Fibroblast of lung (primary cell): ENCODE results near the gene U2AF2.

ENCODE experiments used
- CTCF ChIP-seq, 2 donors: IDR thresholded peaks in 1 of 2; conservative IDR thresholded peaks in 1 of 2; 1 replicate in 1 of 2; 2 replicates in 1 of 2; pipeline ENCODE4 v1.5.1; 2011 to 2012; ENCODE audit warnings: low read length in 2 of 2, control low read depth in 1 of 2, inconsistent platforms in 1 of 2, low read depth in 1 of 2, mild to moderate bottlenecking in 1 of 2
- EZH2 ChIP-seq: IDR thresholded peaks from 2 replicates; pipeline ENCODE4 v1.5.1; 2012; ENCODE audit warnings: low read length, control low read depth, mild to moderate bottlenecking; ENCODE audit errors: missing control alignments

GRCh38 chr19:55667511-55667910 is 12.7 kb downstream of the U2AF2 start:
- TF ChIP-seq CTCF (conservative IDR thresholded peaks at IDR 0.05 in 1 of 2, IDR thresholded peaks at IDR 0.05 in 1 of 2; ENCODE audit: low read depth in 1 of 2, low read length in 2 of 2): no peak
- no peak for TF ChIP-seq EZH2
